Epithelial cell of esophagus (primary cell): ENCODE data around the gene CFH.
A peak's percentile ranks its signal among the peaks of the same experiment; 100 is the strongest.

Source experiments
- DNase-seq: peaks from one replicate; pipeline ENCODE4 v3.0.0; 2010; ENCODE audit warnings: low read depth
- H3K4me3 ChIP-seq: 2 replicates; pipeline ENCODE4 v1.5.1; 2011; ENCODE audit warnings: mild to moderate bottlenecking, low read length, control low read depth
- CTCF ChIP-seq: IDR thresholded peaks from 2 replicates; pipeline ENCODE4 v1.5.1; 2011; ENCODE audit warnings: low read depth, mild to moderate bottlenecking, low read length, control low read depth, inconsistent platforms; ENCODE audit not compliant: insufficient read depth; ENCODE audit errors: missing control alignments

CFH gene

GRCh38 chr1:196678510-196678884 lies 26.7 kb downstream of the CFH start:
- DNase-seq = peak; percentile 9
- no peak for TF ChIP-seq CTCF
- no peak overlapping the region for H3K4me3 ChIP-seq

DNA sequence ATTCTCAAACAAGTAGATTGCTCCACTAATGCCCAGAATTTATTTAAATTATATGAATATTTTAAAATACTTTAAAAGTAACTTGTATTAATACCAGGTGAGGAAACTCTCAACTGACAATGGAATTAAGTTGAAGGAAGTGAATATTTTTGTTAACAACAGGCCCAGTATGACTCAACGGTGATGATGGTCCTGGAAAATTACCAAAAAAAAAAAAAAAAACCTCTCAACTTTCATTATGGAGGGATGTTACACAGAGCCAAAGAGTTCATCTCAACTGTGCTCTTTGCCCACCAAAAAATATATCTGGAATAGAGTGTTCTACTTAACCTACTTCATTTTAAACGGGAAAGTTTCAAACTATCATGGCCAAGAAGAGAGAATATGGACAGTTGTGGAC lies 28.3 kb downstream of the CFH start:
- H3K4me3 ChIP-seq = no peak overlapping the region
- TF ChIP-seq CTCF = no peak
- DNase-seq = peak; percentile 42

DNA sequence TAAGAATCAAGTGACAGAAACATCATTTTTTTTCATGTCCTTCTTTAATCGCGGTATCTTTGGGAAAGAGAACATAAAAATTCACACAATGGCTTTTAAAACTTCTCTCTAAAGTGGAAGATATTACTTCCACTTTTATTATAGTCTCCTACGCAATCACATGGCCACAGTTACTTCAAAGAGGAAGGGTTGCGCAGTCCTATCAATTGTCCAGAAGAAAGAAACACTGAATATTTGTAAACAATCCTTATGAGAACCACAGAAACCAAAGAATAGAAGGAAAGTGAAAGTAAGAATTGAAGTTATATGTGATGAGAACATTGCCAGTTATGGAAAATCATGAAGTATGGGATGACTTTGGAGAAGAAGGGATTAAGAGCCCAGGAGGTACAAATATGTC lies 32.6 kb downstream of the CFH start:
- TF ChIP-seq CTCF = no peak
- no peak for DNase-seq
- H3K4me3 ChIP-seq = no peak overlapping the region

DNA sequence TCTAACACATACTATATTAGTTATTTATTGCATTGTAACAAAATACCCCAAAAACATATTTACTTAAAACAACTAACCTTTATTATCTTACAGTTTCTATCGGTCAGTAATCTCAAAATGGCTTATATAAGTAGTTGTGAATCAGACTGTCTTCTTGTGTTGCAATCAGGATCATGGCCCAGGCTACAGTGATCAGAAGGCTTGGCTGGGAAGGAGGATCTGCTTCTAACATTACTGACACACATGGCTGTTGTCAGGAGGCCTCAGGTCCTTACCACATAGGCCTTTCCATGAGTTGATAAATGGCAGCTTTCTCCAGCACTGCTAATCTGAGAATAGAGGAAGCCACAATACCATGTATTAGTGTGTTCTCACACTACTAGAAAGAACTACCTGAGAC lies 33.7 kb downstream of the CFH start:
- no peak overlapping the region for H3K4me3 ChIP-seq
- DNase-seq = peak; percentile 22
- no peak for TF ChIP-seq CTCF

DNA sequence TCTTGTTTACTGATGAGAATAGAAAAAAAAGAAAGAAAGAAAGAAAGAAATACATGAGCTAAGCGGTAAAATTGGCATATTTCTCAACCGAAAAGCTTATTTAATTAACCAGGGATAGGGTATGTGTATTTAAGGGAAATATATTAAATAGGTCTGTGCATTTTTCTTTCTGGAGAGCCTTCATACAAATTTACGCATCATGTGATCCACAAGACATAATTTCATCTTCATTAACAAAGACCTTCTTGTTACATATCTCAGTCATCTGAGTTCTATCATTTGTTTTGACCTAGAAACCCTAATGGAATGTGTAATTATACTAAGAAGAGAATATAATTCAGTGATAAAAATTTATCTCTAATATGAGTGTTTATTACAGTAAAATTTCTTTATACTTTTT lies 37.2 kb downstream of the CFH start:
- TF ChIP-seq CTCF = no peak
- no peak for DNase-seq
- no peak overlapping the region for H3K4me3 ChIP-seq

DNA sequence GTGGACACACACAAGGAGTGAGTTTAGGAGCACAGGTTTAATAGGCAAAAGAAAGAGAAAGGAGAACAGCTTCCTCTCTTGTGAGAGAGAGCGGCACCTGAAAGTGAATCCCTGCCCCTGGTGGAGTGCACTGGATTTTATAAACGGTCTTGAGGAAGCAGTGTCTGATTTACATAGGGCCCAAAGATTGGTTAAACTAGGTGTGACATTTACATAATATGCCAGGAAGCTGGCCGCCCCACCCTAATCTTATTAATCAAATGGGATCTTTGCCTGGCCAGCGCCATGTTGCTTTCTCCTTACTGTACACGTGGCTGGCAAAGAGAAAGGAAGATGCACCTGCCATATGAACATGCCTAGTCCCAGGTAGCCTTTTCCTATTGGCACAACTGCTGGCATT lies 38.7 kb downstream of the CFH start:
- TF ChIP-seq CTCF = no peak

DNA sequence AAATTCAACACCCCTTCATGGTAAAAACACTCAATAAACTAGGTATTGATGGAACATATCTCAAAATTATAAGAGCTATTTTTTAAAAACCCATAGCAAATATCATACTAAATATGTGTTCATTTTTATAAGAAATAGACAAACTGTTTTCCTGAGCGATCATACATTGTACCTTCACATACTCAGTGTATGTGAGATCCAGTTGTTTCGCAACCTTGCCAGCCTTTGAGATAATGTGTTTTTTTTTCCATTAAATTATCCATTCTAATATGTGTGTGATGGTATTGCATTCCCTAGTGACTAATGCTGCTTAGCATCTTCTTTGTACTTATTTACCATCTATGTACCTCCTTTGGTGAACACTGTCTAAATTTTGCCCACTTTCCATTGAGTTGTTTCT lies 47.1 kb downstream of the CFH start:
- no peak for TF ChIP-seq CTCF
- no peak for DNase-seq
- H3K4me3 ChIP-seq = no peak overlapping the region

More for the DNA sequence above, 38.7 kb downstream of the CFH start:
- no peak overlapping the region for H3K4me3 ChIP-seq
- no peak for DNase-seq
